IPS-15b (cell line): ENCODE measurements around the gene MVB12B.

Source experiments
- H3K27me3 ChIP-seq: one replicate; pipeline ENCODE4 v1.6.1; 2013; ENCODE audit warnings: low read length; ENCODE audit not compliant: control insufficient read depth, insufficient read depth
- H3K36me3 ChIP-seq: one replicate; pipeline ENCODE4 v1.6.1; 2013; ENCODE audit warnings: low read length; ENCODE audit not compliant: control insufficient read depth, insufficient read depth
- H3K4me1 ChIP-seq: one replicate; pipeline ENCODE4 v1.6.1; 2013; ENCODE audit warnings: mild to moderate bottlenecking, low read length; ENCODE audit not compliant: control insufficient read depth, insufficient read depth
- H3K4me3 ChIP-seq: one replicate; pipeline ENCODE4 v1.5.1; 2013; ENCODE audit warnings: low read depth, low read length
- H3K9ac ChIP-seq: one replicate; pipeline ENCODE4 v1.6.1; 2013; ENCODE audit warnings: low read depth, mild to moderate bottlenecking, low read length
- H3K9me3 ChIP-seq: one replicate; pipeline ENCODE4 v1.6.1; 2013; ENCODE audit warnings: mild to moderate bottlenecking, low read length; ENCODE audit not compliant: control insufficient read depth, insufficient read depth

Gene MVB12B

GRCh38 chr9:126524353-126525077 is 197.9 kb downstream of the MVB12B start:
- no peak overlapping the region for H3K9ac ChIP-seq
- H3K27me3 ChIP-seq = no peaks in the 10 kb centered on the region

GRCh38 chr9:126526218-126527108 is 199.8 kb downstream of the MVB12B start:
- H3K36me3 ChIP-seq = no peaks in the 10 kb centered on the region
- H3K9me3 ChIP-seq = no peaks in the 10 kb centered on the region
- H3K9ac ChIP-seq = no peak overlapping the region
- H3K4me1 ChIP-seq = peaks cover 4% of the 10 kb centered on the region
- H3K4me3 ChIP-seq = no peak overlapping the region
- H3K27me3 ChIP-seq = no peaks in the 10 kb centered on the region

More at GRCh38 chr9:126524353-126525077, 197.9 kb downstream of the MVB12B start:
- Histone ChIP-seq H3K9me3 (no peaks in the 10 kb centered on the region), H3K36me3 (no peaks in the 10 kb centered on the region), H3K4me1 (peaks cover 8% of the 10 kb centered on the region), H3K4me3 (no peak overlapping the region)

- H3K9me3 ChIP-seq = no peaks in the 10 kb centered on the region
- H3K4me1 ChIP-seq = peaks cover 4% of the 10 kb centered on the region
- no peak overlapping the region for H3K9ac ChIP-seq
- H3K27me3 ChIP-seq = no peaks in the 10 kb centered on the region
- H3K36me3 ChIP-seq = no peaks in the 10 kb centered on the region
- H3K4me3 ChIP-seq = no peak overlapping the region
These were observed 200.6 kb downstream of the MVB12B start for GRCh38 chr9:126527109-126527825.

GRCh38 chr9:126528111-126528510 is 201.5 kb downstream of the MVB12B start:
- Histone ChIP-seq H3K4me1 (peaks cover 4% of the 10 kb centered on the region), H3K9ac (no peak overlapping the region), H3K9me3 (no peaks in the 10 kb centered on the region), H3K27me3 (peaks cover 5% of the 10 kb centered on the region), H3K36me3 (no peaks in the 10 kb centered on the region), H3K4me3 (no peak overlapping the region)

- no peak overlapping the region for H3K4me3 ChIP-seq
- peaks cover 9% of the 10 kb centered on the region for H3K4me1 ChIP-seq
- no peaks in the 10 kb centered on the region for H3K36me3 ChIP-seq
- H3K9me3 ChIP-seq = no peaks in the 10 kb centered on the region
- H3K27me3 ChIP-seq = peaks cover 12% of the 10 kb centered on the region
- no peak overlapping the region for H3K9ac ChIP-seq
These were observed 202.3 kb downstream of the MVB12B start for GRCh38 chr9:126528915-126529314.

GRCh38 chr9:126531035-126531571 is 204.5 kb downstream of the MVB12B start:
- H3K9me3 ChIP-seq = no peaks in the 10 kb centered on the region
- peaks cover 15% of the 10 kb centered on the region for H3K27me3 ChIP-seq
- no peak overlapping the region for H3K9ac ChIP-seq
- no peaks in the 10 kb centered on the region for H3K36me3 ChIP-seq
- H3K4me1 ChIP-seq = peaks cover 20% of the 10 kb centered on the region
- H3K4me3 ChIP-seq = no peak overlapping the region

- peaks cover 23% of the 10 kb centered on the region for H3K4me1 ChIP-seq
- no peaks in the 10 kb centered on the region for H3K9me3 ChIP-seq
- H3K36me3 ChIP-seq = no peaks in the 10 kb centered on the region
- H3K9ac ChIP-seq = no peak overlapping the region
- no peak overlapping the region for H3K4me3 ChIP-seq
- peaks cover 15% of the 10 kb centered on the region for H3K27me3 ChIP-seq
These were observed 205.0 kb downstream of the MVB12B start for GRCh38 chr9:126531591-126531990.

- Histone ChIP-seq H3K4me1 (peaks cover 25% of the 10 kb centered on the region), H3K27me3 (peaks cover 15% of the 10 kb centered on the region), H3K9ac (no peak overlapping the region), H3K4me3 (no peak overlapping the region), H3K9me3 (no peaks in the 10 kb centered on the region), H3K36me3 (no peaks in the 10 kb centered on the region)
These were observed 205.4 kb downstream of the MVB12B start for GRCh38 chr9:126532019-126532462.

- Histone ChIP-seq H3K4me3 (no peak overlapping the region), H3K9me3 (no peaks in the 10 kb centered on the region), H3K9ac (no peak overlapping the region), H3K36me3 (no peaks in the 10 kb centered on the region), H3K4me1 (peaks cover 25% of the 10 kb centered on the region), H3K27me3 (peaks cover 15% of the 10 kb centered on the region)
These were observed 205.9 kb downstream of the MVB12B start for GRCh38 chr9:126532489-126532888.

GRCh38 chr9:126532951-126533925 is 206.6 kb downstream of the MVB12B start:
- no peaks in the 10 kb centered on the region for H3K36me3 ChIP-seq
- H3K4me1 ChIP-seq = peaks cover 22% of the 10 kb centered on the region
- H3K4me3 ChIP-seq = no peak overlapping the region
- no peak overlapping the region for H3K9ac ChIP-seq
- peaks cover 15% of the 10 kb centered on the region for H3K27me3 ChIP-seq
- H3K9me3 ChIP-seq = no peaks in the 10 kb centered on the region
